CD8-positive, alpha-beta memory T cell (primary cell): ENCODE data around the gene GJA8. TPM values are rescaled to one million over a fixed set of nuclear protein-coding genes. Genes with fewer than 3 reads are reported as not detected.
A peak's percentile ranks its signal among the peaks of the same experiment; 100 is the strongest.
"Not testable (repeated sequence)": the region's sequence is repeated elsewhere in the genome, so short reads cannot be mapped to it uniquely, and the experiment has no call there.

Experiments
- CTCF ChIA-PET: fragments of 350-600 bp; sonication (Branson Sonifier 250); formaldehyde crosslinking; loops from one replicate; lab custom pipeline; 2021; ENCODE audit warnings: antibody characterized with exemption; lab: Charles Lee
- POLR2A ChIA-PET: fragments of 350-600 bp; sonication (Branson Sonifier 250); formaldehyde crosslinking; loops from one replicate; lab custom pipeline; 2021; ENCODE audit warnings: antibody characterized with exemption; lab: Charles Lee
- DNase-seq, 5 donors: peaks; one replicate each; pipeline versions ENCODE4 v3.0.0 to v3.0.0-alpha.2; 2020 to 2022; ENCODE audit warnings: mixed read lengths in 1 of 5
- H3K27ac ChIP-seq: one replicate; pipeline ENCODE4 v1.7.0; 2013; ENCODE audit warnings: low read depth, mild to moderate bottlenecking, low read length, moderate library complexity
- H3K27me3 ChIP-seq: 2 replicates; pipeline ENCODE4 v1.7.0; 2013; ENCODE audit warnings: low read length, mild to moderate bottlenecking; ENCODE audit not compliant: insufficient read depth, poor library complexity, severe bottlenecking
- H3K36me3 ChIP-seq: 2 replicates; pipeline ENCODE4 v1.7.0; 2013; ENCODE audit warnings: mild to moderate bottlenecking, low read length, moderate library complexity; ENCODE audit not compliant: insufficient read depth
- H3K4me1 ChIP-seq: 2 replicates; pipeline ENCODE4 v1.7.0; 2013; ENCODE audit warnings: mild to moderate bottlenecking, low read length, moderate library complexity; ENCODE audit not compliant: insufficient read depth
- H3K4me3 ChIP-seq: 2 replicates; pipeline ENCODE4 v1.7.0; 2013; ENCODE audit warnings: mild to moderate bottlenecking, low read length
- H3K9me3 ChIP-seq: 2 replicates; pipeline ENCODE4 v1.7.0; 2013; ENCODE audit warnings: mild to moderate bottlenecking, low read length
- H3K27ac Mint-ChIP-seq, 8 donors: one replicate each; pipeline ENCODE4 v1.8.0; 2020 to 2021; ENCODE audit warnings: mixed read lengths in 8 of 8, mild to moderate bottlenecking in 6 of 8, inconsistent platforms in 3 of 8, moderate library complexity in 3 of 8
- H3K27me3 Mint-ChIP-seq, 2 donors: one replicate each; pipeline ENCODE4 v1.8.0; 2020 to 2021; ENCODE audit warnings: mixed read lengths in 2 of 2, mild to moderate bottlenecking in 1 of 2, moderate library complexity in 1 of 2
- H3K36me3 Mint-ChIP-seq, 3 donors: one replicate each; pipeline ENCODE4 v1.8.0; 2020 to 2021; ENCODE audit warnings: mixed read lengths in 3 of 3, inconsistent platforms in 1 of 3, mild to moderate bottlenecking in 1 of 3
- H3K4me1 Mint-ChIP-seq, 3 donors: one replicate each; pipeline ENCODE4 v1.8.0; 2020 to 2021; ENCODE audit warnings: mixed read lengths in 3 of 3, inconsistent platforms in 1 of 3, mild to moderate bottlenecking in 1 of 3
- H3K4me3 Mint-ChIP-seq, 7 donors: one replicate each; pipeline ENCODE4 v1.8.0; 2020 to 2021; ENCODE audit warnings: mixed read lengths in 7 of 7, mild to moderate bottlenecking in 6 of 7, moderate library complexity in 4 of 7, inconsistent platforms in 2 of 7
- H3K9me3 Mint-ChIP-seq, 5 donors: one replicate each; pipeline ENCODE4 v1.8.0; 2020 to 2022; ENCODE audit warnings: mixed read lengths in 5 of 5, mild to moderate bottlenecking in 3 of 5, moderate library complexity in 2 of 5, inconsistent platforms in 1 of 5
- polyA plus RNA-seq: library from polyadenylated mRNA; unstranded; fragments of 300-500 nt; fragmentation: Illumina TruSeq; gene quantifications from one replicate; pipeline ENCODE4 v1.2.3, GENCODE V29; 2021
- total RNA-seq, 2 experiments: library from RNA; stranded (reverse); gene quantifications; one replicate each; pipeline ENCODE4 v1.2.3, GENCODE V29; 2021

GJA8 gene
- total and polyA plus RNA-seq, 3 experiments from 2014 or later: not detected

- ChIA-PET CTCF (no interaction called here), POLR2A (no interaction called here)
- Mint-ChIP-seq H3K27me3 (peaks cover 10 to 17% of the 10 kb centered on the region in 2 donors), H3K9me3 (no peaks in the 10 kb centered on the region), H3K36me3 (no peaks in the 10 kb centered on the region), H3K27ac (peak overlapping the region in 1 of 8 donors; percentile 70), H3K4me1 (peaks cover 2 to 7% (median 4%) of the 10 kb centered on the region in 3 donors), H3K4me3 (no peak overlapping the region)
- H3K9me3 ChIP-seq: no peaks in the 10 kb centered on the region
- no peak for DNase-seq
- H3K27ac ChIP-seq: no peak overlapping the region
- H3K36me3 ChIP-seq: no peaks in the 10 kb centered on the region
- no peak overlapping the region for H3K4me3 ChIP-seq
- H3K27me3 ChIP-seq: no peaks in the 10 kb centered on the region
- no peaks in the 10 kb centered on the region for H3K4me1 ChIP-seq
Observed at GRCh38 chr1:147907786-147908509, 5.4 kb downstream of the GJA8 start.

DNA sequence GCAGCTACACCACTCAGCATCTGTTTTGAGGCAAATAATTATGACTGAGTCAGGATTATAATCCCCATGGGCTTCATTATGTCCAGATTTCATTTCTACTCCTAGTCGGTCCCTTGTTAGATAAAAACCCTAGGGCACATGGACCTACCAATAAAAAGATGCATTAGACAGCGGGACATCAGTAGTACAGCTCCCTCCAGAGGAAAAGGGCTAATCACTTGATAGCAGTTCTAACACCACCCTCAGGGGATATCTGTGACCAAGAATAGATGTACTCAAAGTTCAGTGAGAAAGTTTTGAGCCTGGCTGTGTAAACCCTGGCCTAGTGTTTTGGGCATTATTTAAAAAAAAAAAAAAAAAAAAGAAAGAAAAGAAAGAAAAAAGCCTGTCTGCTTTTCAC lies 10.0 kb downstream of the GJA8 start:
- Histone ChIP-seq H3K27ac (no peak overlapping the region), H3K4me1 (no peaks in the 10 kb centered on the region), H3K4me3 (no peak overlapping the region), H3K36me3 (no peaks in the 10 kb centered on the region), H3K9me3 (no peaks in the 10 kb centered on the region), H3K27me3 (peaks cover 4% of the 10 kb centered on the region)
- ChIA-PET POLR2A (no interaction called here), CTCF (no interaction called here)
- H3K27me3 Mint-ChIP-seq: peaks cover 10 to 50% of the 10 kb centered on the region in 2 donors
- no peaks in the 10 kb centered on the region for H3K4me1 Mint-ChIP-seq
- peaks cover 0 to 1% (median 0%) of the 10 kb centered on the region in 3 donors for H3K36me3 Mint-ChIP-seq
- no peaks in the 10 kb centered on the region for H3K9me3 Mint-ChIP-seq
- H3K4me3 Mint-ChIP-seq: no peak overlapping the region
- H3K27ac Mint-ChIP-seq: no peak overlapping the region
- DNase-seq: no peak

DNA sequence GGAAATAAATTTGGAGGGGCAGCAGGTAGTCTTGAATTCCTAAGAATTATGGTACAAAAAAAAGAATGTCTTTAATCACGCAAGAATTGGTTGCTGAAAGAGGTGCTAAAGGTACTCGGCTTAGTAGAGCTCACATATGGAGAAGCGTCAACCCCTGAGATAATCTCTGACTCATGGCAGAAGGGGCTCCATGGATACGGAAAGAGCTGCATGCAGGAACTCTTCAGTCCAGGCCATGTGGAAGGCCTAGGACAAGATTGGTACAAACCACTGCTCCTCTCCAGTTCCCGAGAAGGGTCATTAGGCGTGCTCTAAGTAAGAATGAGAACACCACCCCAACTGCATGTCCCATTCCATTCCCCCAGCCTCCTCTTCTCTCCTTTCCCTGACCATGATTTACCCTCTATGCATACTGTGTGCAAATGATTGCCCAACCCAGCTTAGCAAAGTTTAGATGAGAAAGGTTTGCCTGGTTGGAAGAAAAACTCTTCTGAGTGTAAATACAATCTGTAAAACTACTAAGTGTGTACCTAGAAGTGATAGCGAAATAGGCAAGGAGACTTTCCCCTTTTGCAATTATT lies 10.9 kb downstream of the GJA8 start:
- H3K36me3 ChIP-seq: no peaks in the 10 kb centered on the region
- H3K4me1 ChIP-seq: no peaks in the 10 kb centered on the region
- no peak overlapping the region for H3K27ac ChIP-seq
- DNase-seq: no peak
- CTCF ChIA-PET: no interaction called here
- peaks cover 4% of the 10 kb centered on the region for H3K27me3 ChIP-seq
- no peak overlapping the region for H3K27ac Mint-ChIP-seq
- POLR2A ChIA-PET: no interaction called here
- peaks cover 0 to 1% (median 0%) of the 10 kb centered on the region in 3 donors for H3K36me3 Mint-ChIP-seq
- no peaks in the 10 kb centered on the region for H3K4me1 Mint-ChIP-seq
- no peaks in the 10 kb centered on the region for H3K9me3 Mint-ChIP-seq
- no peak overlapping the region for H3K4me3 Mint-ChIP-seq
- no peak overlapping the region for H3K4me3 ChIP-seq
- H3K9me3 ChIP-seq: no peaks in the 10 kb centered on the region
- H3K27me3 Mint-ChIP-seq: peaks cover 10 to 51% of the 10 kb centered on the region in 2 donors

DNA sequence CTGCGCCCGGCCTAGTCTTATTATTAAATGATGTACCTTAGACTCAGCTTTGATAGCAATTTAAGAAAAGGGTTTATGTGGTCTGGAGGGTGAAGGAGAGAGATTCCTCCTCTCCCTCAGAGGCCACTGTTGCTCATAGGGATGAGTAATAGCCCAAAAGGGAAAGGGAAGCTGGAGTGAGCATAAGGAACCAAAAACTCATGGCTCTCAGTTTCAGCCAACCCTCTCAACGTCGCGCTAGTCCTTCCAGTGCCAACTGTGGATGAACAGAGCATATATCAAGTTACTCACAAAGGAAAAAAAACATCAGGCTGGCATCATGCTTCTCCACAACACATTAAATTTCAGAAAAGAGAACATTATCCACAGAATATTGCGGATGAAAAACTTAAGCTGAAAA lies 17.3 kb downstream of the GJA8 start:
- Histone ChIP-seq H3K4me3 (no peak overlapping the region), H3K9me3 (no peaks in the 10 kb centered on the region), H3K4me1 (no peaks in the 10 kb centered on the region), H3K27ac (no peak overlapping the region), H3K36me3 (no peaks in the 10 kb centered on the region), H3K27me3 (peaks cover 4% of the 10 kb centered on the region)
- ChIA-PET CTCF (no interaction called here), POLR2A (no interaction called here)
- no peak for DNase-seq
- Mint-ChIP-seq H3K36me3 (peaks cover 0 to 1% (median 0%) of the 10 kb centered on the region in 3 donors), H3K27me3 (peaks cover 3 to 28% of the 10 kb centered on the region in 2 donors), H3K9me3 (no peaks in the 10 kb centered on the region), H3K4me1 (no peaks in the 10 kb centered on the region), H3K27ac (no peak overlapping the region), H3K4me3 (no peak overlapping the region)

GRCh38 chr1:147924813-147925212 lies 22.2 kb downstream of the GJA8 start:
- no peak overlapping the region for H3K4me3 ChIP-seq
- H3K36me3 ChIP-seq: no peaks in the 10 kb centered on the region
- H3K27me3 ChIP-seq: no peaks in the 10 kb centered on the region
- Mint-ChIP-seq H3K4me1 (peaks cover 4 to 7% (median 6%) of the 10 kb centered on the region in 3 donors), H3K4me3 (peak overlapping the region in 1 of 7 donors; percentile 61), H3K36me3 (peaks cover 0 to 2% (median 0%) of the 10 kb centered on the region in 3 donors), H3K27me3 (no peaks in the 10 kb centered on the region), H3K27ac (no peak overlapping the region), H3K9me3 (no peaks in the 10 kb centered on the region)
- H3K4me1 ChIP-seq: no peaks in the 10 kb centered on the region
- CTCF ChIA-PET: no interaction called here
- POLR2A ChIA-PET: no interaction called here
- no peaks in the 10 kb centered on the region for H3K9me3 ChIP-seq
- no peak overlapping the region for H3K27ac ChIP-seq
- DNase-seq: no peak

GRCh38 chr1:147927215-147927614 lies 24.6 kb downstream of the GJA8 start:
- H3K9me3 Mint-ChIP-seq, H3K36me3 Mint-ChIP-seq, H3K27me3 Mint-ChIP-seq, H3K36me3 ChIP-seq, H3K9me3 ChIP-seq, H3K4me3 Mint-ChIP-seq, H3K4me3 ChIP-seq, DNase-seq, H3K27ac ChIP-seq, H3K27me3 ChIP-seq, POLR2A ChIA-PET, H3K4me1 ChIP-seq, CTCF ChIA-PET: not testable (repeated sequence)
- H3K4me1 Mint-ChIP-seq: peaks cover 23 to 31% (median 28%) of the 10 kb centered on the region in 3 donors
- peak overlapping the region in 1 of 8 donors; percentile 41 for H3K27ac Mint-ChIP-seq

DNA sequence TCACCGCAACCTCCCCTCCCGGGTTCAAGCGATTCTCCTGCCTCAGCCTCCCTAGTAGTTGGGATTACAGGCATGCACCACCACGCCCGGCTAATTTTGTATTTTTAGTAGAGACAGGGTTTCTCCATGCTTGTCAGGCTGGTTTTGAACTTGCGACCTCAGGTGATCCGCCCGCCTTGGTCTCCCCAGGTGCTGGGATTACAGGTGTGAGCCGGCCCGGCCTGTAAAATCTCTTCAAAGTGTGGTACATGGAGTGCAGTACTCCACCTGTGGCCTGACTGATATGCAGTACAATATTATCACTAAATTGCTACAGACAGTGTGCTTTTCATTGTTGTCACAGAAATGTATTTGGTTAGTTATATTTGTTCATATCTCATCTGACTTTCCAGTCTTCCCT lies 25.1 kb downstream of the GJA8 start:
- not testable (repeated sequence) for H3K27me3 Mint-ChIP-seq
- H3K4me1 Mint-ChIP-seq: peaks cover 27 to 35% (median 32%) of the 10 kb centered on the region in 3 donors

GRCh38 chr1:147928236-147929132 lies 25.9 kb downstream of the GJA8 start, which contains the start of gene GPR89B:
Gene GPR89B (plus strand): TSS chr1:147928420. CDS start chr1:147928537, 117 bp downstream.
- H3K27me3 Mint-ChIP-seq, H3K36me3 ChIP-seq, POLR2A ChIA-PET, H3K36me3 Mint-ChIP-seq, H3K27me3 ChIP-seq, CTCF ChIA-PET, H3K4me1 ChIP-seq, H3K9me3 ChIP-seq, H3K9me3 Mint-ChIP-seq: not testable (repeated sequence)
- Mint-ChIP-seq H3K27ac (peak within 1 kb of the TSS in 7 of 8 donors; percentile 57 to 90 (median 72)), H3K4me1 (peaks cover 27 to 36% (median 35%) of the 10 kb centered on the region in 3 donors), H3K4me3 (peak within 1 kb of the TSS; percentile 83 to 95 (median 86))
- peak within 1 kb of the TSS; percentile 75 for H3K27ac ChIP-seq
- DNase-seq: peak; percentile 82 to 92 (median 90)
- H3K4me3 ChIP-seq: peak within 1 kb of the TSS; percentile 60

More for the DNA sequence above, 25.1 kb downstream of the GJA8 start:
- H3K27ac ChIP-seq, POLR2A ChIA-PET, H3K4me3 Mint-ChIP-seq, CTCF ChIA-PET, H3K36me3 Mint-ChIP-seq, H3K27ac Mint-ChIP-seq, H3K9me3 Mint-ChIP-seq, H3K9me3 ChIP-seq, H3K27me3 ChIP-seq, H3K4me3 ChIP-seq, DNase-seq, H3K4me1 ChIP-seq, H3K36me3 ChIP-seq: not testable (repeated sequence)
